T1000 (cell line): ENCODE measurements around the gene FAM43B.
"Not testable (repeated sequence)": the region's sequence is repeated elsewhere in the genome, so short reads cannot be mapped to it uniquely, and the experiment has no call there.

Experiments
- DNase-seq: peaks from one replicate; lab custom pipeline; 2025; ENCODE audit warnings: mixed read lengths; lab: John Stamatoyannopoulos, UW

Gene FAM43B, protein sequence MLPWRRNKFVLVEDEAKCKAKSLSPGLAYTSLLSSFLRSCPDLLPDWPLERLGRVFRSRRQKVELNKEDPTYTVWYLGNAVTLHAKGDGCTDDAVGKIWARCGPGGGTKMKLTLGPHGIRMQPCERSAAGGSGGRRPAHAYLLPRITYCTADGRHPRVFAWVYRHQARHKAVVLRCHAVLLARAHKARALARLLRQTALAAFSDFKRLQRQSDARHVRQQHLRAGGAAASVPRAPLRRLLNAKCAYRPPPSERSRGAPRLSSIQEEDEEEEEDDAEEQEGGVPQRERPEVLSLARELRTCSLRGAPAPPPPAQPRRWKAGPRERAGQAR

GRCh38 chr1:20551945-20552727 is at the start of gene FAM43B:
FAM43B (plus strand) TSS chr1:20552573; CDS start chr1:20552974, 401 bp downstream.
- DNase-seq: no peak

DNA sequence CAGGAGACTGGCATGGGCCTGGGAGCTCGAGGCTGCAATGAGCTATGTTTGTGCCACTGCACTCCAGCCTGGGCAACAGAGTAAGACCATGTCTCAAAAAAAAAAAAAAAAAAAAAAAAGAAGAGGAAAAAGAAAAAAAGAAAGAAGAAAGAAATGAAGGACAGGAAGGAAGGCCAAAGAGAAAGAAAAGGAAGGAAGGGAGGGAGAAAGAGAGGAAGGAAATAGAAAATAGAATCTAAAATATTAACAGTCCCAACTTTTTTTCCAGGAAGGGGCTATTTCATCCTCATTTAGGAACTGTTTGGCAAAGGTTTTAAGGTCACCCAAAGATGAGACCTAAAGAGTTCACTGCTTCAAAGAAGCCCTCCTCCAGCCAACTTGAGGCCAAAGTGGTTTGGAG is 46.9 kb upstream of the FAM43B start:
- DNase-seq: no peak

DNA sequence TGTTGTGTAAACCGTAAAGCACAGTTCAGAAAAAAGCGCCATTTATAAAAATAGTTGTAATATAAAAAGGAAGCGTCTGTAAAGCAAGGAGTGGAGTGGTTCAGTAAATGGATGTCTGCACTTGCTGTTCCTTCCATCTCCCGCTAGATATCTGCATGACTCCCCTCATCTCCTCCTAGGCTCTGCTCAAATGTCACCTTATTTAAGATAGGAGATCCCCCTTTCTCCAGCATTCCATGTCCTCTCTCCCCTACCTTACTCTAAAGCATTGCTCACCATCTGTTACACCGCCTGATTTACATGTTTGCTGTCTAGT is 45.2 kb upstream of the FAM43B start:
- no peak for DNase-seq

DNA sequence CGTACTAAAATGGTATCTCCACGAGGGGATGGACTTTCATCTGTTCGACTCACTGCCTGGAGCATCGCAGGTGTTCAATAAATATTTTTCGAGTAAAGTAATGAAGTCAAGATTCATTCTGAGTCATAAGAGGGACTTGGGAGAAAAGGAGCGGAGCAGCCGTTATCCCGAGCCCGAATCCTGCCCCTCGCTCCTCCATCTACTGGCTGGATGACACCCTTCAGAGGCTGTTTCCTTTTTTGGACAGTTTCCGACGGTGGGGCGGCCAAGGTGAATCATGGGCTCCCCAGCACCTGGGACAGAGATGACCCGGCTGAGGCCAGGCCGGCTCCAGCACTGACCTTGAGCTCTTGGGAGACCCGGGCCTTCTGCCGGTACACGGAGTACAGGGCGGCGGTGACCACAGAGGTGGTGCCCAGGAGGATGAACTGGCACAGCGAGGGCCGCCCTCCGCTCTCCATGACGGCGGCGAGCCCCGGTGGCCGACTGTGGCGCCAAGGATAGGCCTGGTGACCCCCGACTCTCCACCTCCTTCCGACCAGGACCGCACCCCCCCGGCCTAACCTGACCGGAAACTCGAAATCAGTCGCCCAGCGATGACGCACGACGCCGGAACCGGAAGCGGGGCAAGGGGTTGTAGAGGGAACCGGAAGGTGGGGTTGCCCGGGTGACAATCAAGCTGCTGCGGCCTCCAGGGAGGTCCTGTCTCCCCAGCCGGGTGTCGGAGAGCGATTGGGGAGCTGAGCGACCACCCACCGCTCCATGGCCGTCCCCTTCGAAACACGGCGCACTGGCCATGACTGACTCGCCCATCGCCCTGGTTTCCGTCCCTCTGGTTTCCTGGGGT is 44.6 kb upstream of the FAM43B start, which contains the start of gene MUL1:
Gene MUL1 (minus strand): TSS at position 588 of the 847 bp plus-strand sequence. CDS start 127 bp downstream, at position 461.
- DNase-seq: peak; percentile 88

DNA sequence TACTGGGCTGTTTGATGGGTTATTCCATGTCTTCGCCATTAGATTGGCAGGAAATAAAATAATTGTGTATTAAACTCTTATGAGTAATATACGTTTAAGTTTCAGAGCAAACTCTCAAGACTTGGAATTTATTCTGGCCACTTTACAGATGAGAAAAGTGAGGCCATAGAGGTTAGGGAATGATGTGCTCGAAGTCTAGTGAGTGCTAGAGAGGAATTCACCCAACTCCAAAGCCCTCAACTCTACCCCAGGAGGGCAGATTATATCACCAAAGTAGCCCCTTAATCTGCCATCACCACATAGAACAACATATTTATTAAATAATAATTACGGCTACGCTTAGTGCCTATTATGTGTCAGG is 44.0 kb upstream of the FAM43B start:
- no peak for DNase-seq

DNA sequence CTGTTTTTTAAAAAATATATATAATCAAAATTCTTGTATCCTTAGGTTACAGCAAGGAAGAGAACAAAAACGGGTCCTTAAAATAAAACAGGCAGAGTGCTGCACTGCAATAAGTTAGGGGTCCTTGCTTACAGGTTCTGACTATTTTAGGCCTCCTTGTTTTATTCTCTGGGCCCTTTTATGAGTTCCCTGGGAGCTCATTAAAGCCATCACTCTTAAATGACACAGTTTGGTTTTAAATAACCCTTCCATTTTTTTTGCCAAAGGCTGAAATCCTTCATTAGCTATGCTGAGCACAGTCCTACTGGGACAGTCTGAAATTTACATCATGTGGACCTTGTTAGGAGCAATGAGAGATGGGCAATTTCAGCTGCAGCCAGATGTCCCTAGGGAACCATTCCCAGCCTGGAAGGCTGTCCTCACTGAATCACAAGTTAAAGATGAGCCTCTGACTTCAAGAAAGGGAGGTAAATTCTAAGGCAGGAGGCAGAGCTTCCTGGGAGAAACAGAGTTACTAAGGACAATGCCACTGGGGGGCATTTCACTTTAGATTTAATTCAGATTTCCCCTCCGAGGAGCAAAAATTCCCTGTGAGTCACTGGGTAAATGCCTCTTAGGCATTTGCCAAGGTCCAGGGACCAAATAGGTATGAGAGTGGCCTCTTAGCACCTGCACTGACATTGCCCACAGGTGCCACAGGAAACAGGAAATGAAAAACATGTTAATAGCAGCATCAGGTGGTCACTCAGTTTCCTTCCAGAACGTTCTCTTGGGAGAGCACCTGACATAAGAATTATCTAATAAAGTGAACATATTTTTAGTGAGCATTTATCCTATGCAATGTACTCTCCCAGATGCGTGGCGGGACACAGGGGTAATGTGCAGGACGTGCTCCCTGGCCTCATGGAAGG is 40.6 kb upstream of the FAM43B start:
- DNase-seq: peak; percentile 22

DNA sequence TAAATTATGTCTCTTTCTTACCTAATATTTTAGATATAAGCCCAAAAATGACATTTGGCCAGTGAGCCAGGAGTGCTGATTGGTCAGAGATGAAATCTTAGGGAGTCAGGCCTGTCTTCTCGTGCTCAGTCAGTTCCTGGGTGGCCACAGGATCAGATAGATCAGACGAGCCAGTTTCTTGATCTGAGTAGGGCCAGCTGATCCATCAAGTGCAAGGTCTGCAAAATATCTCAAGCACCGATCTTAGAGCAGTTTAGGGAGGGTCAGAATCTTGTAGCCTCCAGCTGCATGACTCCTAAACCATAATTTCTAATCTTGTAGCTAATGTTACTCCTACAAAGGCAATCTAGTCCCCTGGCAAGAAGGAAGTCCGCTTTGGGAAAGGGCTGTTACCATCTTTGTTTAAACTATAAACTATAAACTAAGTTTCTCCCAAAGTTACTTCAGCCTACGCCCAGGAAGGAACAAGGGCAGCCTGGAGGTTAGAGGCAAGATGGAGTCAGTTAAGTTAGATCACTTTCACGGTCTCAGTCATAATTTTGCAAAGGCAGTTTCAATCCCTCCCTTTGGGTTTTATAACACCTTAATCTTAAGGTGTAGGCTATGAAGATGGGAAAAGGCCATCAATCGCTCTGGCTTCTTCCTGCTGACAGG is 32.6 kb upstream of the FAM43B start:
- not testable (repeated sequence) for DNase-seq

DNA sequence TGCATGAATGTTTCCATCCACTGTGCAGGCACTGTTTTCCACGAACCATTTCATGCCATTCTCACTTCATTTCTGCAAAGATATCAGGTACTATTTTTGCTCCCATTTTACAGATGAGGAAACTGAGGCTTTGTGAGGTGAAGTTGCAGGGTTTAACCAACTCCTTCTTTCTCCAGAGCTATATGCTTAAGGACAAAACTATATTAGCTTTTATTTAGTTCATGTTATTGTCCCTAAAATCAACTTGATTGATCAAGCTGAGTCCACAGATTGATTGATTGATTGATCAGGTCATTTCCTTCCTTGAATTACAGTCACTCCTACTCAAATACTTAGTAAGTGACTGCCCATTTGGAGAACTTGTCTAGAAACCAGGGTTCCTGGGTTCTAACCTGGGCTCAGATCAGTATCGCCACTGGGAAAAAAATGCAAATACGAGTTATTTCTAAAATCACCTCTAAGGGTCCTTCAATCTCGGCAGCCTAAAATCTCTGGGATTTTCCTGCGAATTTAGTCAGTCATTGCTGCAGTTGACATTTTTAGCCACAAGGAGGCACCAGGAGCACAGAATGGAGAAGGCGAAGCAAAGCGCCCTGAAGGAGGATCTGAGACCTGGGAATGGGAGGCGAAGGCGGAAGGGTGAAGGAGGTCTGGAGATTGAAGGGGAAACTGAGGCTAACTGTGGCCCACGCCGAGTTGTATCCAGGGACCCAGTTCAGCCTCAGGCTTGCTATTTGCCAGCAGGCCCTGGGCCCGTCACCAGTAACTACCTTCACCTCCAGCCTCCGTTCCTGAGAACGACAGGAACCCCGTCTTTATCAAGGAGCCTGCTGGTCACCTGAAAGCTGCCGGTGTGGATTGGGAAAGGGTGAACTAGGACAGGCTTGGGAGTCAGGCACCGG is 30.2 kb upstream of the FAM43B start:
- peak; percentile 69 for DNase-seq

DNA sequence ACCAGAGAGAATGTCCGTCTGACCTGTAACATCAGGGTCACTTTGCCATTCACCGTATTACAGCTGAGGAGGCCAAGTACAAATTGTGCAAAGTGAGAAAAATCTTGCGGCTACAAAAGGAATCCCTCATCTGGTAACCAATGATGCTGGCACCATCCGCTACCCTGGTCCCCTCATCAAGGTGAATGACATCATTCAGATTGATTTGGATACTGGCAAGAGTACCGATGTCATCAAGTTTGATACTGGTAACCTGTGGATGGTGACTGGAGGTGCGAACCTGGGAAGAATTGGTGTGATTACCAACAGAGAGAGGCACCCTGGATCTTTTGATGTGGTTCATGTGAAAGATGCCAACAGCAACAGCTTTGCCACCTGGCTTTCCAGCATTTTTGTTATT is 26.1 kb upstream of the FAM43B start:
- no peak for DNase-seq

DNA sequence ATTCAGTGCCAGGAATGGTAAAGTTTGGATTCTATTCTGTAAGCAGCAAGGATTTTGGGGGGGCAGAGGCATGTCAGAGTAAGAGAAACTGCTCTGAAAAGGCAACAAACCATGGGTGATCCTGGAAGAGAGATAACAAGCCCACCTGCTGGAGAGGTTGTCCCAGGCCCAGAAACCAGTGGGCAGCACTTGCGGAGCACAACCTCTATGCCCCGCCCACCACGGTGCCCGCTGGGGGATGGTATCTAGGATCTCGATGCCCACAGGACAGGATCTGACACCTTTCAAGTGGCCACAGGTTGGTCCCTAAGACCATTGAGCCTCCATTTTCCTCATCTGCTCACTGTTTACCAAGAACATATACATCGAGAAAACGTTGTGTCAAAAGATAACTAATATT is 24.2 kb upstream of the FAM43B start:
- no peak for DNase-seq

- DNase-seq: no peak
Observed at GRCh38 chr1:20530306-20530705, 22.1 kb upstream of the FAM43B start.

- no peak for DNase-seq
Observed at GRCh38 chr1:20530901-20531300, 21.5 kb upstream of the FAM43B start.

DNA sequence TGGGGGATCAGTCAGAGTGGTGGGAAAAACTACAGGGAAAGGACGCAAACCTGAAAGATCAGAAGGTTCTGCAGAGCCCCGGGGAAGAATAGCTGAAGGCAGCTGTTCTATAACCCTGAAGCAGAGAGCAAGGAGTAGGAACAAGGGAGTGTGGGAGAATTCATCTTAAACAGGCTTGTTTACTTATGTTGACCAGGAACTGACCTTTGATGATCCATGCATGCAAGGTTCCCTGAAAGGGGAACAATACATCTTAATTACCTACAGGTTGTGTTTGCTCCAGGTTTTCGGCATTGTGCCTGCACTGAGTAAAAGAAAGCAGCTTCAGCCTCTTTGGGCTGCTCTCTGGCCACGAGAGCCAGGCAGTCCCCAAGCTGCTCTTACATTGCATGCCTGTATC is 18.7 kb upstream of the FAM43B start:
- no peak for DNase-seq

- no peak for DNase-seq
Observed at GRCh38 chr1:20534659-20535417, 17.5 kb upstream of the FAM43B start.

- no peak for DNase-seq
Observed at GRCh38 chr1:20538227-20538626, 14.1 kb upstream of the FAM43B start.

- no peak for DNase-seq
Observed at GRCh38 chr1:20538760-20539551, 13.4 kb upstream of the FAM43B start.

GRCh38 chr1:20540281-20540680 is 12.1 kb upstream of the FAM43B start:
- DNase-seq: no peak

DNA sequence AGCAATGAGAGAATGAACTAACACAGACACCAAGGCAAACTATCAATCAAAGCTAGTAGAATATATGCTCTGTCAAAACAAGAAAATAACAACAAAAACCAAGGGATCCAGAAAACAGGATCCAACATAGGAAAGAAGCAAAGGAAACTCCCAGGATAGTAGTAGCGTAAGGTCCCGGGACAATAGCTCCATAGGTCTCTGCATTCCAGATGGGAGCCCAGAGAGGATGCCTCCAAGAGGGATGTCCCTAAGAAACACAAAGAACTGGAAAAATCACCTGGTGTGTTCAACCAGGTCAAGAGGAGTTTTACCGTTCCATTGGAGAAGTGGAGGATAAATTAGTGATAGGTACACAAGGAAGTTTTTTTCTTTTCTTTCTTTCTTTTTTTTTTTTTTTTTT is 5.7 kb upstream of the FAM43B start:
- DNase-seq: no peak
